ENCODE measurements around the gene STK33.

DNA sequence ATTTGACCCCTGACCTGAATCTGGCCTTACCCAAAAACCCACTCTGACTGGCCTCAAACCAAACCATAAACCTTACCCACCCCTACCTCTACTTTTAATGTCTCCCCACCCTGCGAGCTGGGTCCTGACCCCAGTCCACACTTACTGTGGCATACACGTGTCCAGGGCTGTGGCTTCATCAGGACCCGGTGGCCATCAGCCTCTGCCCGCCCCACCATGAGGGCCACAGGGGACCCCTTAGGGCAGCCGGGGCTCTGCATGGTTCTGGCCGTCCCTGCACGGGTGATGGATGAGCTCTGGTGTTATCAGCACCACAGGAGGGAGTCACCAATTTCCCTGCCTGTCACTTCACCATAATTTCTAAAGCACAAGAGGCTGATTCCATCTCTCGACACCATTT is 242.8 kb downstream of the STK33 start:
- TF ChIP-seq POLR2A (IDR thresholded peaks at IDR 0.05; ENCODE audit: low read length) (no peak), GATA1 (IDR thresholded peaks at IDR 0.05; ENCODE audit: low read depth, low read length) (no peak)

All from erythroblast (primary cell).